ENCODE data around the gene ATF6. TPM values are rescaled to one million over a fixed set of nuclear protein-coding genes. Genes with fewer than 3 reads are reported as not detected.

Gene ATF6
- total RNA-seq, 1 donor from 2014 or later, result 20.6 TPM

GRCh38 chr1:161844696-161845095 lies 78.6 kb downstream of the ATF6 start:
- no peak for TF ChIP-seq CTCF (conservative IDR thresholded peaks at IDR 0.05; ENCODE audit: low read depth, low read length)
- no peak for DNase-seq (ENCODE audit: low read depth)
- H3K4me3 ChIP-seq (ENCODE audit: low read depth, low read length), result no peak overlapping the region

- H3K4me3 ChIP-seq (ENCODE audit: low read depth, low read length), result no peak overlapping the region
- TF ChIP-seq CTCF (conservative IDR thresholded peaks at IDR 0.05; ENCODE audit: low read depth, low read length), result no peak
- no peak for DNase-seq (ENCODE audit: low read depth)
Observed at GRCh38 chr1:161848676-161849075, 82.6 kb downstream of the ATF6 start.

- H3K4me3 ChIP-seq (ENCODE audit: low read depth, low read length), result no peak overlapping the region
- DNase-seq (ENCODE audit: low read depth), result no peak
- TF ChIP-seq CTCF (conservative IDR thresholded peaks at IDR 0.05; ENCODE audit: low read depth, low read length), result no peak
Observed at GRCh38 chr1:161849518-161849917, 83.4 kb downstream of the ATF6 start.

- H3K4me3 ChIP-seq (ENCODE audit: low read depth, low read length), result no peak overlapping the region
- no peak for DNase-seq (ENCODE audit: low read depth)
- TF ChIP-seq CTCF (conservative IDR thresholded peaks at IDR 0.05; ENCODE audit: low read depth, low read length), result no peak
Observed at GRCh38 chr1:161855260-161855659, 89.1 kb downstream of the ATF6 start.

- no peak for DNase-seq (ENCODE audit: low read depth)
- H3K4me3 ChIP-seq (ENCODE audit: low read depth, low read length), result no peak overlapping the region
- no peak for TF ChIP-seq CTCF (conservative IDR thresholded peaks at IDR 0.05; ENCODE audit: low read depth, low read length)
Observed at GRCh38 chr1:161858271-161858670, 92.2 kb downstream of the ATF6 start.

- TF ChIP-seq CTCF (conservative IDR thresholded peaks at IDR 0.05; ENCODE audit: low read depth, low read length), result no peak
- DNase-seq (ENCODE audit: low read depth), result no peak
- no peak overlapping the region for H3K4me3 ChIP-seq (ENCODE audit: low read depth, low read length)
Observed at GRCh38 chr1:161863549-161863948, 97.4 kb downstream of the ATF6 start.

GRCh38 chr1:161864577-161864976 lies 98.5 kb downstream of the ATF6 start:
- no peak for DNase-seq (ENCODE audit: low read depth)
- peak; percentile 73 for TF ChIP-seq CTCF (conservative IDR thresholded peaks at IDR 0.05; ENCODE audit: low read depth, low read length)

More at GRCh38 chr1:161864577-161864976, 98.5 kb downstream of the ATF6 start:
- no peak overlapping the region for H3K4me3 ChIP-seq (ENCODE audit: low read depth, low read length)

Measured in epithelial cell of proximal tubule (primary cell).